Endothelial cell of umbilical vein (primary cell): ENCODE measurements around the gene MACF1. TPM values are rescaled to one million over a fixed set of nuclear protein-coding genes. Genes with fewer than 3 reads are reported as not detected.

Source experiments
- BruUV-seq: library from RNA; stranded (reverse); fragments of 400-500 nt; replicated peaks from 2 replicates; lab custom pipeline; 2021; lab: Mats Ljungman, UMichigan
- CTCF ChIA-PET: fragments of 300-600, 350-600 bp; sonication (Branson Sonifier 250); formaldehyde crosslinking; loops from one replicate; lab custom pipeline; 2021; ENCODE audit warnings: antibody characterized with exemption, inconsistent platforms; lab: Charles Lee
- POLR2A ChIA-PET: fragments of 300-600, 350-600 bp; sonication (Branson Sonifier 250); formaldehyde crosslinking; loops from one replicate; lab custom pipeline; 2021; ENCODE audit warnings: antibody characterized with exemption, inconsistent platforms; lab: Charles Lee
- DNase-seq: peaks from one replicate; pipeline ENCODE4 v3.0.0-alpha.2; 2011; ENCODE audit warnings: low read depth, low spot score
- FAIRE-seq: peaks from 2 replicates; lab custom pipeline; 2011; peaks lifted over from hg19 to GRCh38; lab: Jason Lieb, UNC
- H2AFZ ChIP-seq: 2 replicates; pipeline ENCODE4 v1.6.0; 2012; ENCODE audit warnings: low read depth, low read length, control low read depth, inconsistent platforms
- H3K27ac ChIP-seq: 2 replicates; pipeline ENCODE4 v1.5.1; 2011; ENCODE audit warnings: low read depth, mild to moderate bottlenecking, control low read depth, low read length, moderate library complexity; ENCODE audit not compliant: insufficient read depth
- H3K27me3 ChIP-seq, 2 experiments: 2 replicates each; pipeline versions ENCODE4 v1.6.0 to v1.6.1; 2011; ENCODE audit warnings: low read length in 2 of 2, mixed read lengths in 1 of 2; ENCODE audit not compliant: control insufficient read depth in 2 of 2, insufficient read depth in 2 of 2
- H3K36me3 ChIP-seq, 2 experiments: 2 replicates in 1 of 2; 3 replicates in 1 of 2; pipeline ENCODE4 v1.5.1; 2011; ENCODE audit warnings: low read length in 2 of 2, mild to moderate bottlenecking in 1 of 2, moderate library complexity in 1 of 2; ENCODE audit not compliant: control insufficient read depth in 2 of 2, insufficient read depth in 2 of 2; ENCODE audit errors: extremely low read depth in 1 of 2
- H3K4me1 ChIP-seq: 3 replicates; pipeline ENCODE4 v1.5.1; 2011; ENCODE audit warnings: mild to moderate bottlenecking, low read length; ENCODE audit not compliant: control insufficient read depth, insufficient read depth; ENCODE audit errors: extremely low read depth
- H3K4me2 ChIP-seq: 2 replicates; pipeline ENCODE4 v1.6.1; 2011; ENCODE audit warnings: low read length, control low read depth, mixed read lengths; ENCODE audit not compliant: insufficient read depth
- H3K4me3 ChIP-seq, 3 experiments: fragments of 200-600 bp in 1 of 3; sonication (generic), shearing (Covaris generic) in 1 of 3; replicated peaks in 1 of 3; 2 replicates each; pipeline ENCODE4 v1.5.1; 2011 to 2016; ENCODE audit warnings: control low read depth in 3 of 3, low read length in 3 of 3, mild to moderate bottlenecking in 2 of 3, inconsistent platforms in 1 of 3, low read depth in 1 of 3, moderate library complexity in 1 of 3; ENCODE audit not compliant: insufficient read depth in 1 of 3
- H3K79me2 ChIP-seq: 2 replicates; pipeline ENCODE4 v1.6.0; 2012; ENCODE audit warnings: low read length, inconsistent platforms; ENCODE audit not compliant: control insufficient read depth, insufficient read depth
- H3K9ac ChIP-seq: replicated peaks from 2 replicates; pipeline ENCODE3; 2011; ENCODE audit warnings: low read length, control low read depth; ENCODE audit not compliant: insufficient read depth; ENCODE audit errors: extremely low read depth
- H3K9me1 ChIP-seq: replicated peaks from 3 replicates; pipeline ENCODE4 v1.6.0; 2011; ENCODE audit warnings: mild to moderate bottlenecking, low read length; ENCODE audit not compliant: control insufficient read depth, insufficient read depth; ENCODE audit errors: extremely low read depth
- H3K9me3 ChIP-seq: replicated peaks from 2 replicates; pipeline ENCODE4 v1.5.1; 2012; ENCODE audit warnings: low read length, inconsistent platforms; ENCODE audit not compliant: control insufficient read depth, insufficient read depth
- H4K20me1 ChIP-seq: replicated peaks from 2 replicates; pipeline ENCODE3; 2011; ENCODE audit warnings: mild to moderate bottlenecking, low read length; ENCODE audit not compliant: control insufficient read depth, insufficient read depth; ENCODE audit errors: extremely low read depth
- EZH2 ChIP-seq: IDR thresholded peaks from 2 replicates; pipeline ENCODE4 v1.6.1; 2012; ENCODE audit warnings: borderline replicate concordance, low read depth, mild to moderate bottlenecking, moderate library complexity, low read length, inconsistent platforms; ENCODE audit not compliant: severe bottlenecking
- FOS ChIP-seq: IDR thresholded peaks from 2 replicates; pipeline ENCODE4 v1.6.1; 2011; ENCODE audit warnings: mild to moderate bottlenecking, low read length, moderate library complexity, borderline replicate concordance; ENCODE audit not compliant: insufficient read depth
- GATA2 ChIP-seq: IDR thresholded peaks from 2 replicates; pipeline ENCODE4 v1.7.0; 2011; ENCODE audit warnings: low read depth, mild to moderate bottlenecking, moderate library complexity, mixed read lengths, low read length; ENCODE audit not compliant: insufficient read length, insufficient read depth
- JUN ChIP-seq: IDR thresholded peaks from 2 replicates; pipeline ENCODE4 v1.6.1; 2011; ENCODE audit warnings: borderline replicate concordance, low read depth; ENCODE audit not compliant: insufficient read length, insufficient read depth
- MYC ChIP-seq: IDR thresholded peaks from one replicate; pipeline ENCODE4 v1.6.1; 2011; ENCODE audit warnings: mild to moderate bottlenecking, low read depth, low read length
- POLR2A ChIP-seq: IDR thresholded peaks from 2 replicates; pipeline ENCODE4 v1.6.1; 2012; ENCODE audit warnings: low read depth, mild to moderate bottlenecking, control low read depth, low read length
- POLR2AphosphoS5 ChIP-seq: IDR thresholded peaks from 2 replicates; pipeline ENCODE4 v1.6.1; 2012; ENCODE audit warnings: low read depth, mild to moderate bottlenecking, control low read depth, low read length, moderate library complexity; ENCODE audit not compliant: insufficient read depth
- dilution Hi-C: fragments of 300-500 bp; cut with MboI; formaldehyde crosslinking; loops from one replicate; pipeline ENCODE4 v1.15.0; 2019; ENCODE audit warnings: low sequenced_read_pairs; ENCODE audit not compliant: extremely low pct_ligation_motif_present
- intact Hi-C: fragments of 100-400 bp; cut with micrococcal nuclease; formaldehyde crosslinking; loops from one replicate; pipeline ENCODE4 v1.10.0; 2022
- polyA plus RNA-seq, 4 experiments: library from polyadenylated mRNA; depleted of rRNA in 3 of 4; stranded (reverse) in 3 of 4; unstranded in 1 of 4; fragments of >200 nt; gene quantifications; 2 replicates each; pipeline versions ENCODE4 v1.2.1 to v1.2.3, GENCODE V29; 2011 to 2012; ENCODE audit warnings: missing spikeins in 1 of 4
- total RNA-seq: library from RNA; stranded (reverse); gene quantifications from 2 replicates; pipeline ENCODE4 v1.2.3, GENCODE V29; 2021
- TF ChIP-seq, protein P1 (sequence below), 2 donors: IDR thresholded peaks; 1 replicate in 1 of 2; 2 replicates in 1 of 2; pipeline ENCODE4 v1.5.1; 2011; ENCODE audit warnings: low read length in 2 of 2, mild to moderate bottlenecking in 2 of 2, moderate library complexity in 2 of 2, control low read depth in 1 of 2, inconsistent platforms in 1 of 2, low read depth in 1 of 2; ENCODE audit not compliant: insufficient read depth in 1 of 2; ENCODE audit errors: extremely low read depth in 1 of 2
- TF ChIP-seq, protein P2 (sequence below): IDR thresholded peaks from 2 replicates; pipeline ENCODE4 v1.6.1; 2011; ENCODE audit not compliant: insufficient read depth, insufficient read length

Gene MACF1
- total and polyA plus RNA-seq, 2 donors (not counting 3 experiments of a cell fraction or from before 2014, with no cell fraction given): 122 to 587 TPM

DNA sequence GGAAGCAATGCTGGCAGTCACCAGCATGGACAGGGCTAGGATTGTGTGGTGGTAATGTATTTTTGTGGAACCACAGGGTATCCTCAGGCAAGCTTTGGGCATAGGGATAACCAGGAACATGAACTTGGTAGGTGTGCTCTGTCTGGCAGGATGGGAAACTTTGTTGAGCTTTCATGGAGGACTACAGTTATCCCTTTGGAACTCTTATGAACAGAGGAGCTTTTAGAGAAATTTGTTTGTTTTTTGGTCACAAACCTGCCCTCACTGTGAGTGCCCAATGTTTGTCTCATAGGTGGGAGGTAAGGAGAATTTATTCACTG is 54.4 kb downstream of the MACF1 start:
- no peak for FAIRE-seq
- CTCF ChIA-PET: interaction anchor here (0.8 to 5.0 kb wide), 24 partner anchors 9 to 161 kb away, joined by 3 to 110 read pairs (median 6); partner anchors contain the start of gene MACF1

DNA sequence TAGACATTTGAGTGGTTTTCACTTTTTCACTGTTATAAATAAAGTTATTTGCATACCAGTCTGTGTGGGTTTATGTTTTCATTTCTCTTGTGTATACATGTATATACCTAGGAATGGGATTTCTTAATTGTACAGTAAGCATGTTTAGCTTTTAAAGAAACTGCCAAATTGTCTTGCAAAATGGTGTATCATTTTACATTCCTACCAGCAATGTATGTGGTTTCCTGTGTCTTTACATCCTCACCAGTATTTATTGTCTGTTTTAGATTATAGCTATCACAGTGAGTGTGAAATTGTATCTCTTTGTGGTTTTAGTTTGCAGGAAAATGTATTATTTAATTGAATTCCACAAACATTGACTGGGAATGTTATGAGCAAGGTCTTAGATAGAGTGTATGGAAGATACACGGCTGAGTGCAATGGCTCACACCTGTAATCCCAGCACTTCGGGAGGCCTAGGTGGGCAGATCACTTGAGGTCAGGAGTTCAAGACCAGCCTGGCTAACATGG is 57.3 kb downstream of the MACF1 start:
- no peaks in the 10 kb centered on the region for H3K27me3 ChIP-seq
- no peaks in the 10 kb centered on the region for H3K9me3 ChIP-seq
- H3K4me1 ChIP-seq: no peaks in the 10 kb centered on the region
- TF ChIP-seq, protein P1, sequence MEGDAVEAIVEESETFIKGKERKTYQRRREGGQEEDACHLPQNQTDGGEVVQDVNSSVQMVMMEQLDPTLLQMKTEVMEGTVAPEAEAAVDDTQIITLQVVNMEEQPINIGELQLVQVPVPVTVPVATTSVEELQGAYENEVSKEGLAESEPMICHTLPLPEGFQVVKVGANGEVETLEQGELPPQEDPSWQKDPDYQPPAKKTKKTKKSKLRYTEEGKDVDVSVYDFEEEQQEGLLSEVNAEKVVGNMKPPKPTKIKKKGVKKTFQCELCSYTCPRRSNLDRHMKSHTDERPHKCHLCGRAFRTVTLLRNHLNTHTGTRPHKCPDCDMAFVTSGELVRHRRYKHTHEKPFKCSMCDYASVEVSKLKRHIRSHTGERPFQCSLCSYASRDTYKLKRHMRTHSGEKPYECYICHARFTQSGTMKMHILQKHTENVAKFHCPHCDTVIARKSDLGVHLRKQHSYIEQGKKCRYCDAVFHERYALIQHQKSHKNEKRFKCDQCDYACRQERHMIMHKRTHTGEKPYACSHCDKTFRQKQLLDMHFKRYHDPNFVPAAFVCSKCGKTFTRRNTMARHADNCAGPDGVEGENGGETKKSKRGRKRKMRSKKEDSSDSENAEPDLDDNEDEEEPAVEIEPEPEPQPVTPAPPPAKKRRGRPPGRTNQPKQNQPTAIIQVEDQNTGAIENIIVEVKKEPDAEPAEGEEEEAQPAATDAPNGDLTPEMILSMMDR (IDR thresholded peaks at IDR 0.05; ENCODE audit: extremely low read depth in 1 of 2, insufficient read depth in 1 of 2, low read depth in 1 of 2, low read length in 2 of 2): no peak
- TF ChIP-seq POLR2A (no peak), EZH2 (no peak), JUN (no peak), POLR2AphosphoS5 (no peak), GATA2 (no peak), MYC (no peak), FOS (no peak)
- TF ChIP-seq, protein P2, sequence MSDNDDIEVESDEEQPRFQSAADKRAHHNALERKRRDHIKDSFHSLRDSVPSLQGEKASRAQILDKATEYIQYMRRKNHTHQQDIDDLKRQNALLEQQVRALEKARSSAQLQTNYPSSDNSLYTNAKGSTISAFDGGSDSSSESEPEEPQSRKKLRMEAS: no peak
- CTCF ChIA-PET: interaction anchor here (1.0 to 2.3 kb wide), 3 partner anchors 57 to 163 kb away, joined by 3 to 15 read pairs (median 10); partner anchors contain the start of gene MACF1
- no peak overlapping the region for H3K4me2 ChIP-seq
- FAIRE-seq: no peak
- POLR2A ChIA-PET: no interaction called here
- no peak for DNase-seq
- H3K27ac ChIP-seq: no peak overlapping the region
- intact Hi-C loops (no loop called here), dilution Hi-C loops (no loop called here)
- H3K79me2 ChIP-seq: peaks cover 88% of the 10 kb centered on the region
- H3K9ac ChIP-seq: no peak overlapping the region
- peaks cover 6% of the 10 kb centered on the region for H4K20me1 ChIP-seq
- no peak overlapping the region for H3K4me3 ChIP-seq
- H3K9me1 ChIP-seq: no peaks in the 10 kb centered on the region
- H2AFZ ChIP-seq: no peak overlapping the region
- no TSS peak for BruUV-seq
- peaks cover 2 to 4% of the 10 kb centered on the region in 2 experiments for H3K36me3 ChIP-seq

More for the DNA sequence above, 54.4 kb downstream of the MACF1 start:
- peaks cover 81% of the 10 kb centered on the region for H3K79me2 ChIP-seq
- no peak overlapping the region for H3K4me2 ChIP-seq
- no peak for TF ChIP-seq FOS
- TF ChIP-seq POLR2AphosphoS5: no peak
- TF ChIP-seq, protein P2: no peak
- no peak for TF ChIP-seq MYC
- no peak overlapping the region for H3K9ac ChIP-seq
- no peak overlapping the region for H3K27ac ChIP-seq
- DNase-seq: no peak
- BruUV-seq: no TSS peak
- H3K9me3 ChIP-seq: no peaks in the 10 kb centered on the region
- H2AFZ ChIP-seq: no peak overlapping the region
- H3K27me3 ChIP-seq: no peaks in the 10 kb centered on the region
- peaks cover 6 to 17% of the 10 kb centered on the region in 2 experiments for H3K36me3 ChIP-seq
- no peaks in the 10 kb centered on the region for H3K9me1 ChIP-seq
- H4K20me1 ChIP-seq: peaks cover 4% of the 10 kb centered on the region
- H3K4me1 ChIP-seq: no peaks in the 10 kb centered on the region
- POLR2A ChIA-PET: interaction anchor here (1.3 to 1.5 kb wide), 2 partner anchors 67 to 126 kb away, joined by 3 to 9 read pairs; no protein-coding TSS in a partner anchor
- dilution Hi-C loops (no loop called here), intact Hi-C loops (loop anchor here (1.0 kb wide), 5 partner anchors 55 to 161 kb away; partner anchors contain the start of gene MACF1)
- H3K4me3 ChIP-seq: no peak overlapping the region
